Body of pancreas (tissue), 4 donors: ENCODE data around the gene NT5C3B. TPM values are rescaled to one million over a fixed set of nuclear protein-coding genes. Genes with fewer than 3 reads are reported as not detected.
A peak's percentile ranks its signal among the peaks of the same experiment; 100 is the strongest.
"Not testable (repeated sequence)": the region's sequence is repeated elsewhere in the genome, so short reads cannot be mapped to it uniquely, and the experiment has no call there.

Experiments used
- ATAC-seq: fragments of 150-250 bp; one replicate; pipeline ENCODE4 v1.9.1; 2016
- DNase-seq, 4 donors: peaks; one replicate each; pipeline ENCODE4 v3.0.0-alpha.2; 2019
- H3K27ac ChIP-seq, 4 donors: fragments of 200-600 bp; sonication (generic); 1 replicate in 3 of 4; 2 replicates in 1 of 4; pipeline versions ENCODE4 v1.5.1 to v1.6.1; 2016 to 2019; ENCODE audit warnings: mild to moderate bottlenecking in 1 of 4, mixed read lengths in 1 of 4, moderate library complexity in 1 of 4
- H3K27me3 ChIP-seq, 2 donors: fragments of 200-600 bp; sonication (generic); one replicate each; pipeline ENCODE4 v1.6.0; 2016; ENCODE audit warnings: mild to moderate bottlenecking in 1 of 2
- H3K36me3 ChIP-seq, 2 donors: fragments of 200-600 bp; sonication (generic); replicated peaks in 1 of 2; 2 replicates each; pipeline ENCODE4 v1.5.1; 2016; ENCODE audit warnings: low read depth in 2 of 2; ENCODE audit not compliant: insufficient read depth in 1 of 2
- H3K4me1 ChIP-seq: fragments of 200-600 bp; sonication (generic); one replicate; pipeline ENCODE4 v1.6.0; 2016
- H3K4me3 ChIP-seq, 2 donors: fragments of 200-600 bp; sonication (generic); 1 replicate in 1 of 2; 2 replicates in 1 of 2; pipeline ENCODE4 v1.5.1; 2016 to 2019
- H3K9me3 ChIP-seq, 3 donors: fragments of 200-600 bp; sonication (generic); 1 replicate in 2 of 3; 2 replicates in 1 of 3; pipeline ENCODE4 v1.5.1; 2016
- POLR2A ChIP-seq, 3 donors: fragments of 450-650 bp; IDR thresholded peaks; one replicate each; pipeline ENCODE4 v1.6.1; 2016; ENCODE audit warnings: antibody characterized with exemption in 3 of 3, mild to moderate bottlenecking in 2 of 3
- WGBS, 2 donors: methylation state at CpG; one replicate each; pipeline ENCODE4 v1.1.5; 2017; 5-methylcytosine and 5-hydroxymethylcytosine counted together
- intact Hi-C: fragments of 100-400 bp; cut with DNase I; formaldehyde crosslinking; loops from one replicate; pipeline ENCODE4 v1.15.1; 2023
- total RNA-seq, 2 donors: library from RNA; depleted of rRNA; stranded (reverse); fragments of >200 nt; gene quantifications; one replicate each; pipeline ENCODE4 v1.1.0, GENCODE V29; 2016
- TF ChIP-seq, protein P1 (sequence below), 7 experiments: fragments of 450-650 bp in 4 of 7; fragments of 200-600 bp in 3 of 7; sonication (generic) in 3 of 7; IDR thresholded peaks; one replicate each; pipeline ENCODE4 v1.5.1; 2016 to 2019; ENCODE audit warnings: antibody characterized with exemption in 7 of 7

NT5C3B gene
- 10 to 100 TPM; 43.1 to 46.5 TPM for total RNA-seq

DNA sequence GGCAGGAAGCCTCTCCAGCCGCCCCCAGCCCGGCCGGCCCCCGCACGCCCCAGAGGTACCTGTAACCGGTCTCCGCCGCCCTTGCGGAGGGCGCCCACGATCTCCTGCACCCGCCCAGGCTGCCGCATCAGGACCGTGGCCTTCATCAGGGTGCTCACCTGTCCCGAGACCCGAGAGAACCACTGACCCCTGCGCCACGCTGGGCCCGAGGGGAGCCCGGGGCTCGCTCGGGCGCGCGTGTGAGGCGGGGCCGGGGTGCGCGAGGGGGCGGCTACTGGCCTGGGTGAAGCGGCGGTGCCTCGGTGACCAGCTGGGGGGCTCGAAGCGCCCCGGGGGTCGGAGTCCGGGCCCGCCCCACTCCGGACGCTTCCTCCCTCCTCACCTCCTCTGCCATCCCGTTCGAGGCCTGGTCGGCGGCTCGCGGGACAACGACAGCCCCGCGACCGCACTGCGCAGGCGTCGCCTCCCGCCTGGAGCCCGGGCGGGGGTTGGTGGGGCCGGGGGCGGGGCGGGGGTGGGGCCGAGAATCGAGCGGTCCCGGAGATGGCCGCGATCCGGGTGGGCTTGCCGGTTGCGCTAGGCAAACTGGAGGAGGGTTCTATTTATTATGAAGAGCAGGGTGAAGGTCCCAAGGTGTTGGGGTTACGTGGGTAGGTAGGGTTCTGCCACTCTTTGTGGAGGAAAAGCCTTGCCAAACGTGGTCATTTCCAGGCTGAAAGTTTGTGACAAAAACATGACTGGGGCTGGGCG is at the start of gene NT5C3B:
NT5C3B (minus strand) TSS at position 433 of the 750 bp plus-strand sequence; CDS start at position 394, 39 bp downstream.
- Histone ChIP-seq H3K36me3 (peaks cover 0 to 2% of the 10 kb centered on the region in 2 donors), H3K9me3 (no peaks in the 10 kb centered on the region), H3K27ac (peak within 1 kb of the TSS; percentile 34 to 73 (median 68)), H3K4me1 (peaks cover 18% of the 10 kb centered on the region), H3K27me3 (no peaks in the 10 kb centered on the region), H3K4me3 (peak within 1 kb of the TSS; percentile 91 to 97)
- TF ChIP-seq, protein P1, sequence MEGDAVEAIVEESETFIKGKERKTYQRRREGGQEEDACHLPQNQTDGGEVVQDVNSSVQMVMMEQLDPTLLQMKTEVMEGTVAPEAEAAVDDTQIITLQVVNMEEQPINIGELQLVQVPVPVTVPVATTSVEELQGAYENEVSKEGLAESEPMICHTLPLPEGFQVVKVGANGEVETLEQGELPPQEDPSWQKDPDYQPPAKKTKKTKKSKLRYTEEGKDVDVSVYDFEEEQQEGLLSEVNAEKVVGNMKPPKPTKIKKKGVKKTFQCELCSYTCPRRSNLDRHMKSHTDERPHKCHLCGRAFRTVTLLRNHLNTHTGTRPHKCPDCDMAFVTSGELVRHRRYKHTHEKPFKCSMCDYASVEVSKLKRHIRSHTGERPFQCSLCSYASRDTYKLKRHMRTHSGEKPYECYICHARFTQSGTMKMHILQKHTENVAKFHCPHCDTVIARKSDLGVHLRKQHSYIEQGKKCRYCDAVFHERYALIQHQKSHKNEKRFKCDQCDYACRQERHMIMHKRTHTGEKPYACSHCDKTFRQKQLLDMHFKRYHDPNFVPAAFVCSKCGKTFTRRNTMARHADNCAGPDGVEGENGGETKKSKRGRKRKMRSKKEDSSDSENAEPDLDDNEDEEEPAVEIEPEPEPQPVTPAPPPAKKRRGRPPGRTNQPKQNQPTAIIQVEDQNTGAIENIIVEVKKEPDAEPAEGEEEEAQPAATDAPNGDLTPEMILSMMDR (IDR thresholded peaks at IDR 0.05), result no peak
- peak; percentile 14 to 39 (median 37) for TF ChIP-seq POLR2A (IDR thresholded peaks at IDR 0.05)
- ATAC-seq (peak; percentile 91), DNase-seq (peak; percentile 57 to 78 (median 66))
- intact Hi-C loops, result no loop called here
- 0 to 1% methylated on average over 1 to 47 of the region's 72 CpGs for WGBS, 2 donors

GRCh38 chr17:41885733-41886132 is 49.7 kb upstream of the NT5C3B start:
- no peak for ATAC-seq
- H3K4me1 ChIP-seq, result no peaks in the 10 kb centered on the region
- DNase-seq, result no peak
- 86 to 95% methylated on average over 6 of the region's 6 CpGs for WGBS, 2 donors
- no peak overlapping the region for H3K27ac ChIP-seq
- H3K9me3 ChIP-seq, result no peaks in the 10 kb centered on the region
- intact Hi-C loops, result no loop called here
- no peak overlapping the region for H3K4me3 ChIP-seq
- no peaks in the 10 kb centered on the region for H3K27me3 ChIP-seq
- peaks cover 22 to 46% of the 10 kb centered on the region in 2 donors for H3K36me3 ChIP-seq
- TF ChIP-seq POLR2A (IDR thresholded peaks at IDR 0.05), result no peak
- TF ChIP-seq, protein P1 (IDR thresholded peaks at IDR 0.05), result peak in 1 of 7 experiments; percentile 5

- DNase-seq (no peak), ATAC-seq (no peak)
- H3K4me3 ChIP-seq, result no peak overlapping the region
- H3K36me3 ChIP-seq, result peaks cover 19 to 53% of the 10 kb centered on the region in 2 donors
- intact Hi-C loops, result no loop called here
- no peaks in the 10 kb centered on the region for H3K4me1 ChIP-seq
- H3K27ac ChIP-seq, result no peak overlapping the region
- H3K27me3 ChIP-seq, result no peaks in the 10 kb centered on the region
- whole genome bisulfite sequencing, 2 donors, result 81 to 84% methylated on average over 6 of the region's 6 CpGs
- TF ChIP-seq POLR2A (IDR thresholded peaks at IDR 0.05), result no peak
- TF ChIP-seq, protein P1 (IDR thresholded peaks at IDR 0.05), result no peak
- no peaks in the 10 kb centered on the region for H3K9me3 ChIP-seq
Measured at GRCh38 chr17:41882756-41883155, 46.7 kb upstream of the NT5C3B start.

DNA sequence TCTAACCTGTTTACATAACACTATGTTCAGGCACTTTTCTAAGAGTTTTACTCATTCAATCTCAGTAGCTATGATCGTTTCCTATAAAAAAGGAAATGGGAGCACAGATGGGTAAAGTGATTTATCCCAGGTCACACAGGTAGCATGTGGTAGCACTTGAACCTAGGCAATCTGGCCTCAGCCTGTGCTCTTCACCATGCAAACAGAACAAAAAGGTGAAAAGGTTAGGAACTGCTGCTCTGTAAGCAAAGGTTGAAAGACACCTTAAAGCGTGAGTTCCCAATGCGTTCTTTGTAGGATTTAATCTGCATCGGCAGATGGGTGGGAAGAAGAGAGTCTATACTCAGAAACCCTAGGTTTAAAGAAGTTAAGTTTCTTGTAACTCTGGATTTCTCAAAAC is 44.1 kb upstream of the NT5C3B start:
- DNase-seq (no peak), ATAC-seq (no peak)
- Histone ChIP-seq H3K27ac (no peak overlapping the region), H3K9me3 (no peaks in the 10 kb centered on the region), H3K4me1 (no peaks in the 10 kb centered on the region), H3K4me3 (no peak overlapping the region), H3K27me3 (no peaks in the 10 kb centered on the region), H3K36me3 (peaks cover 5 to 39% of the 10 kb centered on the region in 2 donors)
- WGBS, 2 donors, result 80 to 85% methylated on average over 4 of the region's 4 CpGs
- intact Hi-C loops, result no loop called here
- TF ChIP-seq, protein P1 (IDR thresholded peaks at IDR 0.05), result no peak
- TF ChIP-seq POLR2A (IDR thresholded peaks at IDR 0.05), result no peak

DNA sequence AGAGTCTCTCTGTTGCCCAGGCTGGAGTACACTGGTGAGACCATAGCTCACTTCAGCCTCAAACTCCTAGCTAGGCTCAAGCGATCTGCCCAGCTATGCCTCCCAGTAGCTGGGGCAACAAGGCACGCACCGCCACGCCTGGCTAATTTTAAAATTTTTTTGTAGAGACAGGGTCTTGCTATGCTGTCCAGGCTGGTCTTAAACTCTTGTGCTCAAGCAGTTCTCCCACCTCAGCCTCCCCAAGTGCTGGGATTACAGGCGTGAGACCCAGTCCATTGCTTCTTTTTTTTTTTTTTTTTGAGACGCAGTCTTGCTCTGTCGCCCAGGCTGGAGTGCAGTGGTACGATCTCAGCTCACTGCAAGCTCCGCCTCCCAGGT is 38.2 kb upstream of the NT5C3B start:
- WGBS, 2 donors, result 85 to 96% methylated on average over 9 of the region's 9 CpGs
- H3K4me3 ChIP-seq, H3K9me3 ChIP-seq, ATAC-seq, DNase-seq, H3K4me1 ChIP-seq, H3K27ac ChIP-seq, intact Hi-C loops, H3K27me3 ChIP-seq: not testable (repeated sequence)
- H3K36me3 ChIP-seq, result peaks cover 30 to 36% of the 10 kb centered on the region in 2 donors
